CD4-positive, alpha-beta T cell (primary cell): ENCODE results near the gene ABLIM2. TPM values are rescaled to one million over a fixed set of nuclear protein-coding genes. Genes with fewer than 3 reads are reported as not detected.

Source experiments
- ATAC-seq: fragments of 200-7000 bp; cut with Tn5 transposase; one replicate; pipeline ENCODE4 v1.10.0; 2022; ENCODE audit warnings: mild to moderate bottlenecking; ENCODE audit not compliant: poor library complexity
- CTCF ChIA-PET: fragments of 350-600 bp; sonication (Branson Sonifier 250); formaldehyde crosslinking; loops from one replicate; lab custom pipeline; 2021; ENCODE audit warnings: antibody characterized with exemption, inconsistent platforms; lab: Charles Lee
- POLR2A ChIA-PET: fragments of 350-600 bp; sonication (Branson Sonifier 250); formaldehyde crosslinking; loops from one replicate; lab custom pipeline; 2021; ENCODE audit warnings: antibody characterized with exemption, inconsistent platforms; lab: Charles Lee
- DNase-seq, 14 experiments: peaks; one replicate each; pipeline ENCODE4 v3.0.0-alpha.2; 2013 to 2020; ENCODE audit warnings: mixed read lengths in 2 of 14
- H3K27ac ChIP-seq, 2 donors: one replicate each; pipeline versions ENCODE4 v1.5.1 to v1.7.0; 2013; ENCODE audit warnings: low read length in 2 of 2, low read depth in 1 of 2, mild to moderate bottlenecking in 1 of 2
- H3K27me3 ChIP-seq, 2 experiments: 1 replicate in 1 of 2; 2 replicates in 1 of 2; pipeline versions ENCODE4 v1.6.1 to v1.7.0; 2013; ENCODE audit warnings: low read length in 2 of 2, control low read depth in 1 of 2, mild to moderate bottlenecking in 1 of 2, moderate library complexity in 1 of 2; ENCODE audit not compliant: insufficient read depth in 2 of 2, control insufficient read depth in 1 of 2
- H3K36me3 ChIP-seq: one replicate; pipeline ENCODE4 v1.6.1; 2013; ENCODE audit warnings: low read length, control low read depth; ENCODE audit not compliant: insufficient read depth
- H3K4me1 ChIP-seq: one replicate; pipeline ENCODE4 v1.6.1; 2013; ENCODE audit warnings: low read length, control low read depth; ENCODE audit not compliant: insufficient read depth
- H3K4me3 ChIP-seq: one replicate; pipeline ENCODE4 v1.5.1; 2013; ENCODE audit warnings: mild to moderate bottlenecking, low read length, moderate library complexity
- H3K9me3 ChIP-seq, 2 experiments: 1 replicate in 1 of 2; 2 replicates in 1 of 2; pipeline versions ENCODE4 v1.6.1 to v1.7.0; 2013; ENCODE audit warnings: low read length in 2 of 2, mild to moderate bottlenecking in 2 of 2, control low read depth in 1 of 2, moderate library complexity in 1 of 2; ENCODE audit not compliant: control insufficient read depth in 1 of 2, insufficient read depth in 1 of 2
- H3K27ac Mint-ChIP-seq: one replicate; pipeline ENCODE4 v1.8.0; 2020; ENCODE audit warnings: mixed read lengths
- H3K27me3 Mint-ChIP-seq: one replicate; pipeline ENCODE4 v1.8.0; 2021; ENCODE audit warnings: mixed read lengths
- H3K36me3 Mint-ChIP-seq: one replicate; pipeline ENCODE4 v1.8.0; 2021; ENCODE audit warnings: low read depth, mixed read lengths
- H3K4me1 Mint-ChIP-seq: one replicate; pipeline ENCODE4 v1.8.0; 2021; ENCODE audit warnings: low read depth, mixed read lengths
- H3K4me3 Mint-ChIP-seq: one replicate; pipeline ENCODE4 v1.8.0; 2020; ENCODE audit warnings: mild to moderate bottlenecking, mixed read lengths
- H3K9me3 Mint-ChIP-seq: one replicate; pipeline ENCODE4 v1.8.0; 2020; ENCODE audit warnings: mixed read lengths
- CTCF ChIP-seq: fragments of 200-600 bp; IDR thresholded peaks from one replicate; pipeline ENCODE4 v1.8.0; 2022; ENCODE audit warnings: antibody characterized with exemption, mild to moderate bottlenecking
- intact Hi-C, 2 experiments: fragments of 100-400 bp; cut with DNase I in 1 of 2; cut with micrococcal nuclease in 1 of 2; formaldehyde crosslinking; loops; one replicate each; pipeline versions ENCODE4 v1.15.1 to v1.9.0; 2023 to 2025; cut with DNase I, micrococcal nuclease
- total RNA-seq, 174 experiments: library from RNA in 2 of 174; stranded (reverse) in 2 of 174; gene quantifications; one replicate each; pipeline ENCODE4 v1.2.3 and lab custom pipeline; 2021 to 2026

The ABLIM2 gene
- total RNA-seq, 2 experiments from 2014 or later = 2.5 to 2.7 TPM

- Mint-ChIP-seq H3K27ac (no peak overlapping the region), H3K4me1 (no peaks in the 10 kb centered on the region), H3K36me3 (no peaks in the 10 kb centered on the region), H3K9me3 (no peaks in the 10 kb centered on the region), H3K27me3 (no peaks in the 10 kb centered on the region), H3K4me3 (no peak overlapping the region)
- CTCF ChIA-PET = interaction anchor here (0.9 kb wide), 1 partner anchor 316 kb away, joined by 3 read pairs; no protein-coding TSS in a partner anchor
- H3K27ac ChIP-seq = no peak overlapping the region
- intact Hi-C loops = no loop called here
- DNase-seq = no peak
- POLR2A ChIA-PET = no interaction called here
- ATAC-seq = no peak
- no peak for TF ChIP-seq CTCF
- peaks cover 2% of the 10 kb centered on the region for H3K4me1 ChIP-seq
- peaks cover 0 to 9% of the 10 kb centered on the region in 2 experiments for H3K9me3 ChIP-seq
- no peaks in the 10 kb centered on the region for H3K36me3 ChIP-seq
- H3K27me3 ChIP-seq = no peaks in the 10 kb centered on the region
- no peak overlapping the region for H3K4me3 ChIP-seq
Measured at GRCh38 chr4:8118035-8118434, 40.6 kb downstream of the ABLIM2 start.

- Histone ChIP-seq H3K9me3 (peaks cover 0 to 9% of the 10 kb centered on the region in 2 experiments), H3K27ac (no peak overlapping the region), H3K27me3 (no peaks in the 10 kb centered on the region), H3K36me3 (no peaks in the 10 kb centered on the region), H3K4me3 (no peak overlapping the region), H3K4me1 (peaks cover 2% of the 10 kb centered on the region)
- no peak overlapping the region for H3K4me3 Mint-ChIP-seq
- CTCF ChIA-PET = interaction anchor here (0.9 kb wide), 1 partner anchor 315 kb away, joined by 3 read pairs; no protein-coding TSS in a partner anchor
- H3K9me3 Mint-ChIP-seq = no peaks in the 10 kb centered on the region
- intact Hi-C loops = no loop called here
- POLR2A ChIA-PET = no interaction called here
- TF ChIP-seq CTCF = no peak
- no peaks in the 10 kb centered on the region for H3K36me3 Mint-ChIP-seq
- DNase-seq (peak in 9 of 14 experiments; percentile 4 to 63 (median 17)), ATAC-seq (peak; percentile 67)
- H3K27ac Mint-ChIP-seq = no peak overlapping the region
- H3K4me1 Mint-ChIP-seq = no peaks in the 10 kb centered on the region
- no peaks in the 10 kb centered on the region for H3K27me3 Mint-ChIP-seq
Measured at GRCh38 chr4:8117278-8117682, 41.3 kb downstream of the ABLIM2 start.

- no peak for ATAC-seq
- no peaks in the 10 kb centered on the region for H3K36me3 ChIP-seq
- Mint-ChIP-seq H3K9me3 (no peaks in the 10 kb centered on the region), H3K27me3 (peaks cover 3% of the 10 kb centered on the region), H3K36me3 (no peaks in the 10 kb centered on the region), H3K27ac (no peak overlapping the region), H3K4me1 (no peaks in the 10 kb centered on the region), H3K4me3 (no peak overlapping the region)
- H3K9me3 ChIP-seq = peaks cover 0 to 9% of the 10 kb centered on the region in 2 experiments
- H3K4me1 ChIP-seq = peaks cover 2% of the 10 kb centered on the region
- ChIA-PET POLR2A (no interaction called here), CTCF (no interaction called here)
- H3K27ac ChIP-seq = no peak overlapping the region
- DNase-seq = peak in 1 of 14 experiments; percentile 35
- H3K27me3 ChIP-seq = no peaks in the 10 kb centered on the region
- no peak for TF ChIP-seq CTCF
- intact Hi-C loops = no loop called here
- H3K4me3 ChIP-seq = no peak overlapping the region
Measured at GRCh38 chr4:8115916-8116315, 42.7 kb downstream of the ABLIM2 start.
